ENCODE results near the gene DYNC1I1. TPM values are rescaled to one million over a fixed set of nuclear protein-coding genes. Genes with fewer than 3 reads are reported as not detected.

DYNC1I1 gene
- total RNA-seq, 1 donor from 2014 or later, result not detected

- TF ChIP-seq, protein P1, sequence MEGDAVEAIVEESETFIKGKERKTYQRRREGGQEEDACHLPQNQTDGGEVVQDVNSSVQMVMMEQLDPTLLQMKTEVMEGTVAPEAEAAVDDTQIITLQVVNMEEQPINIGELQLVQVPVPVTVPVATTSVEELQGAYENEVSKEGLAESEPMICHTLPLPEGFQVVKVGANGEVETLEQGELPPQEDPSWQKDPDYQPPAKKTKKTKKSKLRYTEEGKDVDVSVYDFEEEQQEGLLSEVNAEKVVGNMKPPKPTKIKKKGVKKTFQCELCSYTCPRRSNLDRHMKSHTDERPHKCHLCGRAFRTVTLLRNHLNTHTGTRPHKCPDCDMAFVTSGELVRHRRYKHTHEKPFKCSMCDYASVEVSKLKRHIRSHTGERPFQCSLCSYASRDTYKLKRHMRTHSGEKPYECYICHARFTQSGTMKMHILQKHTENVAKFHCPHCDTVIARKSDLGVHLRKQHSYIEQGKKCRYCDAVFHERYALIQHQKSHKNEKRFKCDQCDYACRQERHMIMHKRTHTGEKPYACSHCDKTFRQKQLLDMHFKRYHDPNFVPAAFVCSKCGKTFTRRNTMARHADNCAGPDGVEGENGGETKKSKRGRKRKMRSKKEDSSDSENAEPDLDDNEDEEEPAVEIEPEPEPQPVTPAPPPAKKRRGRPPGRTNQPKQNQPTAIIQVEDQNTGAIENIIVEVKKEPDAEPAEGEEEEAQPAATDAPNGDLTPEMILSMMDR (IDR thresholded peaks at IDR 0.05; ENCODE audit: insufficient read depth, low read length, severe bottlenecking), result no peak
- H3K4me3 ChIP-seq (ENCODE audit: low read depth, low read length), result no peak overlapping the region
- H3K27me3 ChIP-seq (ENCODE audit: control insufficient read depth, insufficient read depth, low read length), result no peaks in the 10 kb centered on the region
- H3K36me3 ChIP-seq (ENCODE audit: control insufficient read depth, insufficient read depth, low read length), result no peaks in the 10 kb centered on the region
- FAIRE-seq, result no peak
- DNase-seq (ENCODE audit: low read depth), result no peak
Measured at GRCh38 chr7:95817866-95818640, 45.7 kb downstream of the DYNC1I1 start.

DNA sequence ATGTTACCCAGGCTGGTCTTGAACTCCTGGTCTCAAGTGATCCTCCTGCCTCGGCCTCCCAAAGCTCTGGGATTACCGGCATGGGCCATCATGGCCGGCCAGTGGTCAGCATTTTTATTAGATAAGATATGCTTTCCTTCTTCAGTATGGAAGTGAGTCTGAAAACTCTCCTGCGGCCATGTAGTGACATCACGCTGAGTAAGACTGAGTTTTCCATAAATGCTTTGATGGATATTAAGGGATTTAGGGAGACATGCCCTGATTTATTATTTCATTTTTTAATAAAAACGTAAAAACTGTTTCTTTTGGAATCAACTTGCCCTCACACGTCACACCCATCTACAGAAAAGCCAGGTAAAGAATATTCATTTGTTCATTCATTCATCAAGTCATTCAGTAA is 48.4 kb downstream of the DYNC1I1 start:
- H3K4me3 ChIP-seq (ENCODE audit: low read depth, low read length), result no peak overlapping the region
- no peaks in the 10 kb centered on the region for H3K36me3 ChIP-seq (ENCODE audit: control insufficient read depth, insufficient read depth, low read length)
- H3K27me3 ChIP-seq (ENCODE audit: control insufficient read depth, insufficient read depth, low read length), result no peaks in the 10 kb centered on the region
- no peak for DNase-seq (ENCODE audit: low read depth)
- no peak for FAIRE-seq
- TF ChIP-seq, protein P1 (IDR thresholded peaks at IDR 0.05; ENCODE audit: insufficient read depth, low read length, severe bottlenecking), result no peak

DNA sequence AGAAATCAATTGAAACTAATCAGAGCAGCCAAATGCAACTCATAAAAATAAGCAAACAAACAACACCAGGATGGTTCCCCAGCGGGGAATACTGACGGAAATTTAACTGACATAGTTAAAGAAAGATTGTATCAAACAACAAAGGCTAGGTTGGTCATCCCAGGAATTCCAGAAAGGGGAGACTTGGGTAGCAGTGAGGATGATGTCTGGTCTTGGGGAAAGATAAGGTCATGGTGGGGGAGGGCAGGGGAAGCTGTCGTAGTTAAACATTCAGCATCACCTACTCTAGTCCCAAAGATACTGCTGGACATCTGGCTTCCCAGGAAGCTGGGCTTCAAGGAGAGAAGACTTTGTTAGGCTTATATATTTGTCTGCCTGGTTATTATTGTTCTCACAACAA is 50.4 kb downstream of the DYNC1I1 start:
- no peak overlapping the region for H3K4me3 ChIP-seq (ENCODE audit: low read depth, low read length)
- H3K27me3 ChIP-seq (ENCODE audit: control insufficient read depth, insufficient read depth, low read length), result no peaks in the 10 kb centered on the region
- no peak for DNase-seq (ENCODE audit: low read depth)
- no peaks in the 10 kb centered on the region for H3K36me3 ChIP-seq (ENCODE audit: control insufficient read depth, insufficient read depth, low read length)
- TF ChIP-seq, protein P1 (IDR thresholded peaks at IDR 0.05; ENCODE audit: insufficient read depth, low read length, severe bottlenecking), result no peak
- no peak for FAIRE-seq

DNA sequence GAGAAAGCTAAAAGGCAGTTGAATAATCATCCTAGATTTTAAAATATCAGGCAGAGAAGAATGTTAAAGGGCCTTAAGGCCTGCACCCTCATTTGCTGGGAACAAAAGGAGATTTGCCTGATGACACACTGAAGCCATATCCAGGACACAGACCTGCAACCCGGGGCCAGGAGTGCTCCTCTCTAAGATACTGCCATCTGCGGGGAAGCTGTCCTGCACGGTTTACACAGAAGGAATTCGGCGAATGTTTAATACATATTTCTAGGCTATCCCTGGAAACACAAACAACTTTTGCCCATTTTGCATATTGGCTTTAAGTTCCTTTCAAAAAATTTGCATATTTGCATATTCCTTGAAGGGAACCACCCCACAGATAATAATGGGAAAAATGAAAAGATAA is 52.3 kb downstream of the DYNC1I1 start:
- no peak overlapping the region for H3K4me3 ChIP-seq (ENCODE audit: low read depth, low read length)
- no peak for DNase-seq (ENCODE audit: low read depth)
- no peak for FAIRE-seq
- no peaks in the 10 kb centered on the region for H3K27me3 ChIP-seq (ENCODE audit: control insufficient read depth, insufficient read depth, low read length)
- no peaks in the 10 kb centered on the region for H3K36me3 ChIP-seq (ENCODE audit: control insufficient read depth, insufficient read depth, low read length)
- TF ChIP-seq, protein P1 (IDR thresholded peaks at IDR 0.05; ENCODE audit: insufficient read depth, low read length, severe bottlenecking), result no peak

DNA sequence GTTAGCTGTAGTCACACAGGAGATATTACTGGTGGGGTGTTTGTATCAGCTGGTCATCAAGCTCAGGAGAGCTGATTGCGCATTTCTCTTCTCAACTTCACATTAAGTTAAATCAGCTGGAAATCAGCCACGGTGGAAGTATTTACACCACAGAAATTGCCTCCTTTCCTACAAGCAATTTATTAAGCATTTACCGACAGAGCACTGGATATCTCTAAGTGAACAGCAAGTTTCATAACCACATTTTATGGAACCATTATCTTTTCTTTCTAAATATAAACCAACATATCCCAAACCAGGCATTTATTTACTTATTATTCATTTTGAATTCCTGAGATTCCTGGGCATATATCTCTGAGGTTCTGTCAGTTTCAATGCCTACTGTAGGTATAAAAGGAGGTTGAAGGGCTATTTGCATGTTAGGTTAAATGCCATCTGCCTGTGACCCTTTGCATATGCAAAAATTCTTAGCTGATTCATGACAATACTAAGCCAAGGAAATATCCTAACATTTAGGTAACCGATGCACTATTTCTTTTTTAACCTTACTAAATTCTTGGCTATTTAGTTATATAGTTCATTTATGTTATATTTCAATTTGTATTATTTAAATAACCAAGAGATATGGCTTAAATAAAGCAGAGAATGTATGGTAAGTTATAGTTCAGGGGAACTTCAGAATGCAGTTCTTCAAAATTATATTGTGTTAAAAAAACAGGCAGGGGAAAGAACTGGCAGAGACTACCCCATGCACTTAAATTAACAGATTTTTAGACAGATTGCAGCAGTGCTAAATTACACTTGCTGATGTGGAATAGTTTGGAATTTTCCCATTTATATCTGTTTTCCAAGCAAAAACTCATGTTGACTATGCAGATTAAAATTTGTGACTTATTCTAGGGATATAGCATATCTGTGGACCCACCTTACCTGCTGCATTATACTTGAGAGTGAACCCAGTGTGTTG is 56.8 kb downstream of the DYNC1I1 start:
- TF ChIP-seq, protein P1 (IDR thresholded peaks at IDR 0.05; ENCODE audit: insufficient read depth, low read length, severe bottlenecking), result no peak
- FAIRE-seq (no peak), DNase-seq (ENCODE audit: low read depth) (peak; percentile 2)
- no peaks in the 10 kb centered on the region for H3K36me3 ChIP-seq (ENCODE audit: control insufficient read depth, insufficient read depth, low read length)
- H3K4me3 ChIP-seq (ENCODE audit: low read depth, low read length), result no peak overlapping the region
- no peaks in the 10 kb centered on the region for H3K27me3 ChIP-seq (ENCODE audit: control insufficient read depth, insufficient read depth, low read length)

Data from bronchial epithelial cell (primary cell).